Fibroblast of lung (primary cell): Measurements from ENCODE around the gene IGFN1. TPM values are rescaled to one million over a fixed set of nuclear protein-coding genes. Genes with fewer than 3 reads are reported as not detected.

Experiments used
- DNase-seq, 2 donors: peaks; one replicate each; pipeline versions ENCODE4 v3.0.0 to v3.0.0-alpha.2; 2010; ENCODE audit warnings: low read depth in 2 of 2
- H2AFZ ChIP-seq: 2 replicates; pipeline ENCODE4 v1.5.1; 2012; ENCODE audit warnings: low read length, control low read depth, inconsistent platforms
- H3K27ac ChIP-seq: 2 replicates; pipeline ENCODE4 v1.5.1; 2011; ENCODE audit warnings: low read length, control low read depth; ENCODE audit not compliant: insufficient read depth
- H3K27me3 ChIP-seq: 2 replicates; pipeline ENCODE4 v1.5.1; 2011; ENCODE audit warnings: mild to moderate bottlenecking, low read length; ENCODE audit not compliant: control insufficient read depth, insufficient read depth
- H3K36me3 ChIP-seq: 2 replicates; pipeline ENCODE4 v1.5.1; 2011; ENCODE audit warnings: low read length; ENCODE audit not compliant: control insufficient read depth, insufficient read depth
- H3K4me1 ChIP-seq: 2 replicates; pipeline ENCODE4 v1.5.1; 2011; ENCODE audit warnings: low read length; ENCODE audit not compliant: control insufficient read depth, insufficient read depth; ENCODE audit errors: extremely low read depth
- H3K4me2 ChIP-seq: 2 replicates; pipeline ENCODE4 v1.5.1; 2011; ENCODE audit warnings: low read length, control low read depth; ENCODE audit not compliant: insufficient read depth; ENCODE audit errors: extremely low read depth
- H3K4me3 ChIP-seq, 4 experiments: fragments of 200-600 bp in 1 of 4; sonication (generic) in 1 of 4; replicated peaks in 1 of 4; 2 replicates each; pipeline ENCODE4 v1.5.1; 2011 to 2016; ENCODE audit warnings: low read length in 4 of 4, low read depth in 3 of 4, mild to moderate bottlenecking in 3 of 4, control low read depth in 2 of 4, inconsistent platforms in 1 of 4, mixed read lengths in 1 of 4; ENCODE audit not compliant: insufficient read depth in 1 of 4; ENCODE audit errors: control extremely low read depth in 1 of 4
- H3K79me2 ChIP-seq: 2 replicates; pipeline ENCODE4 v1.5.1; 2012; ENCODE audit warnings: mild to moderate bottlenecking, low read length, inconsistent platforms; ENCODE audit not compliant: control insufficient read depth, insufficient read depth
- H3K9ac ChIP-seq: 2 replicates; pipeline ENCODE4 v1.5.1; 2011; ENCODE audit warnings: mild to moderate bottlenecking, low read length, control low read depth; ENCODE audit not compliant: insufficient read depth
- H3K9me3 ChIP-seq: 2 replicates; pipeline ENCODE4 v1.5.1; 2012; ENCODE audit warnings: low read depth, low read length; ENCODE audit not compliant: control insufficient read depth, insufficient read depth
- H4K20me1 ChIP-seq: 2 replicates; pipeline ENCODE4 v1.5.1; 2011; ENCODE audit warnings: low read length; ENCODE audit not compliant: control insufficient read depth, insufficient read depth; ENCODE audit errors: extremely low read depth
- EZH2 ChIP-seq: IDR thresholded peaks from 2 replicates; pipeline ENCODE4 v1.5.1; 2012; ENCODE audit warnings: low read length, control low read depth, mild to moderate bottlenecking; ENCODE audit errors: missing control alignments
- polyA plus RNA-seq, 2 donors: library from polyadenylated mRNA; depleted of rRNA in 1 of 2; stranded (reverse) in 1 of 2; unstranded in 1 of 2; fragments of >200 nt; gene quantifications; 2 replicates each; pipeline ENCODE4 v1.2.1, GENCODE V29; 2011 to 2012; ENCODE audit warnings: missing spikeins in 1 of 2
- total RNA-seq: library from RNA; depleted of rRNA; stranded (reverse); fragments of >200 nt; gene quantifications from 2 replicates; pipeline ENCODE4 v1.2.1, GENCODE V29; 2014
- TF ChIP-seq, protein P1 (sequence below), 2 donors: IDR thresholded peaks in 1 of 2; conservative IDR thresholded peaks in 1 of 2; 1 replicate in 1 of 2; 2 replicates in 1 of 2; pipeline ENCODE4 v1.5.1; 2011 to 2012; ENCODE audit warnings: low read length in 2 of 2, control low read depth in 1 of 2, inconsistent platforms in 1 of 2, low read depth in 1 of 2, mild to moderate bottlenecking in 1 of 2

IGFN1 gene
- total and polyA plus RNA-seq, 2 donors (not counting 1 experiment from before 2014, with no cell fraction given) = 0.17 TPM; not detected in 1

DNA sequence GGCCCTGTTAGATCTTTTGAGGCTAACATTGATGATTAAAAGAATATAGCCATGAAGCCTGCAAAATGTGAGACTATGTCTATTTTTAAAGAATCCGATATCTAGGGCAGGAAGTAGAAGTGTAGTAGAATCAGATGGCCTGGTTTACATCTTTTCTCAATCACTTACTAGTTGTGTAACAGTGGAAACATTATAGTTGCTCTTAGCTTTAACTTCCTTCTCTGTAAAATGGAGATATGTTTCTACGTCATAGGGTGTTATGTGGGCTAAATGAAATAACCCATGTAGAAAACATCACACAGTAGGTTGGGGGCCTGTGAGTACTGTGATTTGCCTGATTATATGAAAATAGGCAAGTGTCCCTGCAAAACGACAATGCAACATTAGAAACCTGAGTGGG, 4.4 kb upstream of the IGFN1 start:
- no peak overlapping the region for H2AFZ ChIP-seq
- H4K20me1 ChIP-seq = no peaks in the 10 kb centered on the region
- no peak overlapping the region for H3K9ac ChIP-seq
- H3K4me2 ChIP-seq = no peak overlapping the region
- H3K79me2 ChIP-seq = no peaks in the 10 kb centered on the region
- peaks cover 5% of the 10 kb centered on the region for H3K4me1 ChIP-seq
- H3K36me3 ChIP-seq = no peaks in the 10 kb centered on the region
- no peak for DNase-seq
- H3K9me3 ChIP-seq = no peaks in the 10 kb centered on the region
- TF ChIP-seq, protein P1, sequence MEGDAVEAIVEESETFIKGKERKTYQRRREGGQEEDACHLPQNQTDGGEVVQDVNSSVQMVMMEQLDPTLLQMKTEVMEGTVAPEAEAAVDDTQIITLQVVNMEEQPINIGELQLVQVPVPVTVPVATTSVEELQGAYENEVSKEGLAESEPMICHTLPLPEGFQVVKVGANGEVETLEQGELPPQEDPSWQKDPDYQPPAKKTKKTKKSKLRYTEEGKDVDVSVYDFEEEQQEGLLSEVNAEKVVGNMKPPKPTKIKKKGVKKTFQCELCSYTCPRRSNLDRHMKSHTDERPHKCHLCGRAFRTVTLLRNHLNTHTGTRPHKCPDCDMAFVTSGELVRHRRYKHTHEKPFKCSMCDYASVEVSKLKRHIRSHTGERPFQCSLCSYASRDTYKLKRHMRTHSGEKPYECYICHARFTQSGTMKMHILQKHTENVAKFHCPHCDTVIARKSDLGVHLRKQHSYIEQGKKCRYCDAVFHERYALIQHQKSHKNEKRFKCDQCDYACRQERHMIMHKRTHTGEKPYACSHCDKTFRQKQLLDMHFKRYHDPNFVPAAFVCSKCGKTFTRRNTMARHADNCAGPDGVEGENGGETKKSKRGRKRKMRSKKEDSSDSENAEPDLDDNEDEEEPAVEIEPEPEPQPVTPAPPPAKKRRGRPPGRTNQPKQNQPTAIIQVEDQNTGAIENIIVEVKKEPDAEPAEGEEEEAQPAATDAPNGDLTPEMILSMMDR (conservative IDR thresholded peaks at IDR 0.05 in 1 of 2, IDR thresholded peaks at IDR 0.05 in 1 of 2; ENCODE audit: low read depth in 1 of 2, low read length in 2 of 2) = no peak
- TF ChIP-seq EZH2 = no peak
- H3K27ac ChIP-seq = no peak overlapping the region
- no peak overlapping the region for H3K4me3 ChIP-seq
- H3K27me3 ChIP-seq = no peaks in the 10 kb centered on the region

GRCh38 chr1:201189085-201189484, 1.5 kb upstream of the IGFN1 start:
- Histone ChIP-seq H3K4me2 (no peak overlapping the region), H4K20me1 (no peaks in the 10 kb centered on the region), H3K27me3 (no peaks in the 10 kb centered on the region), H3K36me3 (no peaks in the 10 kb centered on the region), H3K9me3 (no peaks in the 10 kb centered on the region), H3K9ac (no peak overlapping the region), H3K4me1 (peaks cover 16% of the 10 kb centered on the region), H3K4me3 (no peak overlapping the region), H3K27ac (no peak overlapping the region), H2AFZ (no peak overlapping the region), H3K79me2 (no peaks in the 10 kb centered on the region)
- DNase-seq = no peak
- no peak for TF ChIP-seq EZH2
- TF ChIP-seq, protein P1 (conservative IDR thresholded peaks at IDR 0.05 in 1 of 2, IDR thresholded peaks at IDR 0.05 in 1 of 2; ENCODE audit: low read depth in 1 of 2, low read length in 2 of 2) = no peak

- Histone ChIP-seq H3K27ac (no peak overlapping the region), H3K9ac (no peak overlapping the region), H4K20me1 (no peaks in the 10 kb centered on the region), H3K4me1 (peaks cover 15% of the 10 kb centered on the region), H3K9me3 (no peaks in the 10 kb centered on the region), H3K4me3 (no peak overlapping the region), H3K27me3 (no peaks in the 10 kb centered on the region), H3K79me2 (no peaks in the 10 kb centered on the region), H2AFZ (no peak overlapping the region), H3K36me3 (no peaks in the 10 kb centered on the region), H3K4me2 (no peak overlapping the region)
- DNase-seq = no peak
- TF ChIP-seq, protein P1 (conservative IDR thresholded peaks at IDR 0.05 in 1 of 2, IDR thresholded peaks at IDR 0.05 in 1 of 2; ENCODE audit: low read depth in 1 of 2, low read length in 2 of 2) = no peak
- TF ChIP-seq EZH2 = no peak
Observed at GRCh38 chr1:201190005-201190404, 619 bp upstream of the IGFN1 start.
